Mesothelial cell of epicardium (in vitro differentiated cells): ENCODE results near the gene VPS51. TPM values are rescaled to one million over a fixed set of nuclear protein-coding genes. Genes with fewer than 3 reads are reported as not detected.

ENCODE experiments used
- DNase-seq, 2 experiments: peaks; one replicate each; pipeline ENCODE4 v3.0.0; 2021; ENCODE audit warnings: low spot score in 2 of 2; ENCODE audit not compliant: unreplicated experiment in 2 of 2
- H3K27ac Mint-ChIP-seq: 2 replicates; pipeline ENCODE4 v1.8.0; 2021; ENCODE audit warnings: mixed read lengths
- H3K27me3 Mint-ChIP-seq: 2 replicates; pipeline ENCODE4 v1.8.0; 2021; ENCODE audit warnings: low read depth, mixed read lengths
- H3K36me3 Mint-ChIP-seq: 2 replicates; pipeline ENCODE4 v1.8.0; 2021; ENCODE audit warnings: mixed read lengths
- H3K4me1 Mint-ChIP-seq: 2 replicates; pipeline ENCODE4 v1.8.0; 2021; ENCODE audit warnings: mixed read lengths
- H3K4me3 Mint-ChIP-seq: 2 replicates; pipeline ENCODE4 v1.8.0; 2021; ENCODE audit warnings: mild to moderate bottlenecking, moderate library complexity, mixed read lengths
- H3K9me3 Mint-ChIP-seq: 2 replicates; pipeline ENCODE4 v1.8.0; 2021; ENCODE audit warnings: mixed read lengths
- total RNA-seq: library from RNA; stranded (reverse); gene quantifications from 3 replicates; pipeline ENCODE4 v1.2.1, GENCODE V29; 2021
- TF ChIP-seq, protein P1 (sequence below): fragments of 200-600 bp; sonication (generic); IDR thresholded peaks from one replicate; pipeline ENCODE4 v1.5.0; 2021; ENCODE audit warnings: antibody characterized with exemption; ENCODE audit not compliant: unreplicated experiment

The VPS51 gene
- total RNA-seq, 1 donor from 2014 or later, result 113 TPM

DNA sequence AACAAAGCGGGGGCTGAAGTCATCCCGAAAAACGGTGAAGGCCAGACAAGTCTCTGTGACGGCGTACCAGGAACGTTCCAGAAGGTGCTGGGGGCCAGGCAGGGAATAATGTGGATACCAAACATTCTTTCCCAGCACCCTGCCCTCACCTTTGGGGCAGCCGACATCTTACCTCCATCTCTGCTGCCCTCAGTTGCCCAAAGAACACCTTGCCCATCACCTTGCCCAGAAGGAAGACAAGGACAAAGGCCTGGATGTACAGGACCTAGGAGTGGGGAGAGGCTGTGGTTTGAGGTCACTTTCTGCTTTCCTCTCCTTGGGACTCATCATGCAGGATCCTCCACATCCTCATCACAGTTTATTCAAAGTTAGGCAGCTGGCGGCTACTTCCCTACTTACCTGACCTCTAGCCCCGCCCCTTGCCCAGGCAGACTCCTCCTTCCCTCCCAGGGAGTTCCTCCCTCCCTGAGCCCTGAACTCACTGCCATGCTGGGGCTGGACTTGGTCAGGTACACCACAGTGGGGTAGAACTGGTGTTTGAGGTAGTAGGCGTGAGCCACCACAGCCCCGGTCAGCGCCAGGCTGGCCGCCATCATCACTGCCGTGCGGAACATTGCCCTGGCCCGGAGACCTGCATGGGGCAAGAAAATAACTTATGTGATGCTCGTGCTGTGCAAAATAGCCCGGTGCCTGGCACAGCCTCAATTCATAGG lies 37.1 kb downstream of the VPS51 start:
- H3K27me3 Mint-ChIP-seq, result no peaks in the 10 kb centered on the region
- H3K4me1 Mint-ChIP-seq, result peaks cover 30% of the 10 kb centered on the region
- TF ChIP-seq, protein P1, sequence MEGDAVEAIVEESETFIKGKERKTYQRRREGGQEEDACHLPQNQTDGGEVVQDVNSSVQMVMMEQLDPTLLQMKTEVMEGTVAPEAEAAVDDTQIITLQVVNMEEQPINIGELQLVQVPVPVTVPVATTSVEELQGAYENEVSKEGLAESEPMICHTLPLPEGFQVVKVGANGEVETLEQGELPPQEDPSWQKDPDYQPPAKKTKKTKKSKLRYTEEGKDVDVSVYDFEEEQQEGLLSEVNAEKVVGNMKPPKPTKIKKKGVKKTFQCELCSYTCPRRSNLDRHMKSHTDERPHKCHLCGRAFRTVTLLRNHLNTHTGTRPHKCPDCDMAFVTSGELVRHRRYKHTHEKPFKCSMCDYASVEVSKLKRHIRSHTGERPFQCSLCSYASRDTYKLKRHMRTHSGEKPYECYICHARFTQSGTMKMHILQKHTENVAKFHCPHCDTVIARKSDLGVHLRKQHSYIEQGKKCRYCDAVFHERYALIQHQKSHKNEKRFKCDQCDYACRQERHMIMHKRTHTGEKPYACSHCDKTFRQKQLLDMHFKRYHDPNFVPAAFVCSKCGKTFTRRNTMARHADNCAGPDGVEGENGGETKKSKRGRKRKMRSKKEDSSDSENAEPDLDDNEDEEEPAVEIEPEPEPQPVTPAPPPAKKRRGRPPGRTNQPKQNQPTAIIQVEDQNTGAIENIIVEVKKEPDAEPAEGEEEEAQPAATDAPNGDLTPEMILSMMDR, result no peak
- H3K9me3 Mint-ChIP-seq, result no peaks in the 10 kb centered on the region
- H3K36me3 Mint-ChIP-seq, result peaks cover 3% of the 10 kb centered on the region
- peak overlapping the region; percentile 99 for H3K4me3 Mint-ChIP-seq
- H3K27ac Mint-ChIP-seq, result peak overlapping the region; percentile 100
- DNase-seq, result no peak

DNA sequence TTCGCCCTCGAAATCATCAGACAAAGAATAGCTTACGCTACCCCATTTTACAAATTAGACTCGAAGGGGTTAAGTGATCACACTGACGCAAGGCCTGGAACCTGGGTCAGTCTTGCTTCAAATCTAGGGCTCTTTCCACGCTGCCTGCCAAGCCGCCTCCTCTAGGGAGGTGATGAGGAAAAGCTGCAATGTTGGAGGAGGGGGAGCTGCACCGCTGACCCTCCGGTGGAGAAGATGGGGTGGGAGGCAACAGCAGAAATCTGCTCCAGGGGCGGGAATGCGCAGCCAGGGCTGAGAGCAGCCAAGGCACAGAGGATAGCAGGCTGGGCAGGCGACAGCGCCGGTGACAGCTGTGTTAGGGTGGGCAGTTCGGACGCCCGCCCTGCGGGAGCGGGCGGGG lies 37.7 kb downstream of the VPS51 start:
- Mint-ChIP-seq H3K36me3 (peaks cover 3% of the 10 kb centered on the region), H3K27ac (peak overlapping the region; percentile 100), H3K4me3 (peak overlapping the region; percentile 99), H3K9me3 (no peaks in the 10 kb centered on the region), H3K27me3 (no peaks in the 10 kb centered on the region), H3K4me1 (peaks cover 30% of the 10 kb centered on the region)
- DNase-seq, result no peak
- TF ChIP-seq, protein P1, result no peak

DNA sequence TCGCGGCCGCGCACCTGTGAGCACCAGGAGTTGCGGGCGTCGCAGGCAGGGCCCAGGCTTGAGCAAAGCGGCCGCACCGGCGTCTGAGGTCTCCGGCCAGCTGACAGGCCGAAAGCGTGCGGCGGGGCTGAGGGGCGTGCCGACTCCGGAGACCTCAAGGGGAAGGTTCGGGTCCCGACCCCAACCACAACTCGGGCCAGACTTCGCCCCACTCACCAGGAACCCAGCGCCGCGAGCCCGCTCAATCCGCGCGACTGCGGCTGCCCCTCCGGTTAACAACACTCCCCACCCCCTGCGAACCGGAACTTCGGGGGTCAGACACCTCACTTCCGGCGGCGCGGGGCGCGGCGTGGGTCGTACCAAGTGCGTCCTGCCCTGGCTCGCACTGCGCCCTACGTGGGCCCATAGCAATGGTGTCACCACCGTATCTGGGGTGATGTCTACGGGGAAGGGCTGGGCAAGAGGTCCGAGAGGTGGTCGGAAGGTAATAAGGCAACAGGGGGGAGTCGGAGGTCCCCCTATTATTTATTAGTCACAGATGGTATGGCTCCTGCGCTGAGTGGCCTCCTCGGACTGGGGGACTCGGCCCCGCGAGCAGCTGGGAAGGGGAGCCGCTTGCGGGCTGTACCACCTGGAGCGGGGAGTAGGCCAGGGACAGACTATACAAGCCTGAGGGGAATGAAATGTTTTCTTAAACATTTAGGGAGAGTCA lies 38.4 kb downstream of the VPS51 start, which contains the start of gene SYVN1:
TSS of gene SYVN1 (minus strand) at position 280 of the 712 bp plus-strand sequence. CDS start 918 bp downstream, outside the sequence.
- peaks cover 3% of the 10 kb centered on the region for H3K36me3 Mint-ChIP-seq
- TF ChIP-seq, protein P1, result no peak
- H3K27ac Mint-ChIP-seq, result peak within 1 kb of the TSS; percentile 100
- H3K27me3 Mint-ChIP-seq, result no peaks in the 10 kb centered on the region
- H3K4me1 Mint-ChIP-seq, result peaks cover 30% of the 10 kb centered on the region
- no peaks in the 10 kb centered on the region for H3K9me3 Mint-ChIP-seq
- H3K4me3 Mint-ChIP-seq, result peak within 1 kb of the TSS; percentile 99
- DNase-seq, result peak; percentile 76 to 85

DNA sequence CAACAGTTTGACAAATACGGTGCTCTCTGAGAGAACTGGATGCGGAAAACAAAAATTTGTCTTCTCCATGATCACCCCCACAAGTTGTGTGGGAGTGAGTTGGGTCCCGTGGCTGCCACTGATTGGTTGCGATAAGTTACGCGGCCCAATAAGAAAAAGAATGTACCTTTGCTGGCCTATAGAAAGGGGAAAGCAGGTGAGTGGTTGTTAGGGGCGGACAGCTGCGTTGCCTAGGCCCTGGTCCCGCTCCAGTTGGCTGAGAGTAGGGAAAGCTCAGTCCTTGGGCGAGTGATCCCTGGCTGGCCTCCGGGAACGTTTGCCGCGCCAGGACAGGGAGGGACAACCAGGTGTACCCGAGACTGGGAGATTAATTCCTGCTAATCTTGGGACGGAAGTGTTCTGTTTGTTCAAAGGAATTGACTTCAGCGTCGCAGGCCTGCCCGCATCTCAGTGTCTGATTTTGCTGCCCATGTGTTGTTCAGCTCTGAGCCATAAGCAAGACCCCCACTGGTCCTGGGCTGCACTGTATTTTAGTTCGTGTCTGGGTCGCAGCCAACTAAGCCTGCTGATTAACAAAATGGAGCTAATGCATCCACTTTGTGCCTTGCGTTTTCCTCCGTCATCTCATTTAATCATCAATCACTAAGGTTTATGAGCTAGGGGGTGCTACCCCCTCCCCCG lies 39.1 kb downstream of the VPS51 start:
- Mint-ChIP-seq H3K4me3 (peak overlapping the region; percentile 99), H3K36me3 (peaks cover 3% of the 10 kb centered on the region), H3K4me1 (peaks cover 30% of the 10 kb centered on the region), H3K27ac (peak overlapping the region; percentile 100), H3K9me3 (no peaks in the 10 kb centered on the region), H3K27me3 (peaks cover 3% of the 10 kb centered on the region)
- DNase-seq, result peak; percentile 71 to 84
- TF ChIP-seq, protein P1, result no peak

DNA sequence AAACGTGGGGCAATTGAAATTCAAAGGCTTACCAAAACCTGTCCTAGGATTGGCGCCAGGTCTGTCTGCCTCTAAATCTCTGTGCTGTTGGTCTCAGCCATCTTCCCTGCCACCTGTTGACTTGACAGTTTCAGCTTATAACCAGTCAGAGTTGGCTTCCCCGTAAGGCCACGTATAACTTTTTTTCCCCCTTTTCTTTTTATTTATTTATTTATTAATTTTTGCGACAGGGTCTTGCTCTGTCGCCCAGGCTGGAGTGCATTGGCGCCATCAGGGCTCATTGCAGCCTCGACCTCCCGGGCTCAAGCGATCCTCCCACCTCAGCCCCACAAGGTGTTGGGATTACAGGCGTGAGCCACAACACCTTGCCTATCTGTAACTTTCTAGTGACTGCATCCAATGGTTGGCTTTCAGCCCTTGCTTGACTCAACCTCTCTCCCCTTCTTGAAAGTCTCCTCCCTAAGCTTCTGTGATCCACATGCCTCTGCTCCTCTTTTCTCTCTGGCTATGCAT lies 39.7 kb downstream of the VPS51 start:
- TF ChIP-seq, protein P1, result no peak
- peaks cover 30% of the 10 kb centered on the region for H3K4me1 Mint-ChIP-seq
- DNase-seq, result no peak
- peak overlapping the region; percentile 100 for H3K27ac Mint-ChIP-seq
- peak overlapping the region; percentile 99 for H3K4me3 Mint-ChIP-seq
- H3K27me3 Mint-ChIP-seq, result peaks cover 7% of the 10 kb centered on the region
- H3K9me3 Mint-ChIP-seq, result no peaks in the 10 kb centered on the region
- peaks cover 3% of the 10 kb centered on the region for H3K36me3 Mint-ChIP-seq
